Measurements from ENCODE around the gene FAM229A. TPM values are rescaled to one million over a fixed set of nuclear protein-coding genes. Genes with fewer than 3 reads are reported as not detected.

FAM229A gene
- total RNA-seq, 1 donor from 2014 or later: 7.1 TPM

- TF ChIP-seq CTCF (conservative IDR thresholded peaks at IDR 0.05): no peak
- Mint-ChIP-seq H3K27me3 (ENCODE audit: low read depth) (no peaks in the 10 kb centered on the region), H3K36me3 (ENCODE audit: low read depth) (peaks cover 5% of the 10 kb centered on the region), H3K4me1 (no peaks in the 10 kb centered on the region), H3K4me3 (no peak overlapping the region), H3K9me3 (no peaks in the 10 kb centered on the region), H3K27ac (ENCODE audit: unreplicated experiment) (no peak overlapping the region)
- DNase-seq (ENCODE audit: low read depth, low spot score): no peak
Observed at GRCh38 chr1:32318127-32318869, 44.0 kb downstream of the FAM229A start.

DNA sequence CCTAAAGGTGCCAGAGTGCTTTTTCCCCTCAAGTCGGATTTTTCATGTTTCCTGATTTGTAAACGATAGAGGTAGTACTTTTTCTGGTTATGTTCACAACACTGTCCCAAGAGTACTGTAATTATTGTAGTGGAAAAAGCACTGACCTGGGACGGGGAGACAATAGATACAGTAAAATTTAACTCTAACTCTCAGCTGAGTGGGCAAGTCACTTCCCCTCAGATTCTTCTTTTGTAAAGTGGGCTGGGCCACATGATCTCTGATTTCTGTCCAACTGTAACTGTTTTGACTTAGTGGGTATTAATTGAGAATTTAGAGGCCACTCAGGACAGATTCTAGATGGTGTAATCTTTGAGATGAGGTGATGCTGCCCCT, 45.4 kb downstream of the FAM229A start:
- Mint-ChIP-seq H3K9me3 (no peaks in the 10 kb centered on the region), H3K27me3 (ENCODE audit: low read depth) (no peaks in the 10 kb centered on the region), H3K4me3 (no peak overlapping the region), H3K36me3 (ENCODE audit: low read depth) (peaks cover 5% of the 10 kb centered on the region), H3K4me1 (no peaks in the 10 kb centered on the region), H3K27ac (ENCODE audit: unreplicated experiment) (no peak overlapping the region)
- TF ChIP-seq CTCF (conservative IDR thresholded peaks at IDR 0.05): no peak
- DNase-seq (ENCODE audit: low read depth, low spot score): no peak

- DNase-seq (ENCODE audit: low read depth, low spot score): no peak
- H3K27ac Mint-ChIP-seq (ENCODE audit: unreplicated experiment): no peak overlapping the region
- H3K4me1 Mint-ChIP-seq: peaks cover 15% of the 10 kb centered on the region
Observed at GRCh38 chr1:32311709-32312393, 50.4 kb downstream of the FAM229A start.

More at GRCh38 chr1:32311709-32312393, 50.4 kb downstream of the FAM229A start:
- Mint-ChIP-seq H3K36me3 (ENCODE audit: low read depth) (peaks cover 5% of the 10 kb centered on the region), H3K4me3 (no peak overlapping the region), H3K27me3 (ENCODE audit: low read depth) (no peaks in the 10 kb centered on the region), H3K9me3 (no peaks in the 10 kb centered on the region)
- TF ChIP-seq CTCF (conservative IDR thresholded peaks at IDR 0.05): no peak

Other genes with a start within 250 kb of the FAM229A start
- 70.3 and 70.7 TPM in 2 replicates for gene TXLNA, start 182.8 kb downstream of the FAM229A start, total RNA-seq
- gene CCDC28B, start 161.9 kb downstream of the FAM229A start, total RNA-seq: 16.7 and 21.2 TPM in 2 replicates
- gene IQCC, start 156.8 kb downstream of the FAM229A start, total RNA-seq: 7.3 and 7.8 TPM in 2 replicates
- not detected in 2 replicates for gene DCDC2B, start 153.4 kb downstream of the FAM229A start, total RNA-seq
- 21.3 and 22.5 TPM in 2 replicates for gene TMEM234, start 140.1 kb downstream of the FAM229A start, total RNA-seq
- gene EIF3I, start 140.1 kb downstream of the FAM229A start, total RNA-seq: 190 and 192 TPM in 2 replicates
- 0.66 and 1.5 TPM in 2 replicates for gene FAM167B, start 115.3 kb downstream of the FAM229A start, total RNA-seq
- gene LCK, start 111.2 kb downstream of the FAM229A start, total RNA-seq: not detected in 2 replicates
- 128 and 130 TPM in 2 replicates for gene HDAC1, start 70.4 kb downstream of the FAM229A start, total RNA-seq
- gene MARCKSL1, start 26.3 kb downstream of the FAM229A start, total RNA-seq: 943 and 952 TPM in 2 replicates
- 2.2 and 2.7 TPM in 2 replicates for gene TSSK3, start 54 bp upstream of the FAM229A start, total RNA-seq
- 38.6 and 41.5 TPM in 2 replicates for gene BSDC1, start 32.0 kb upstream of the FAM229A start, total RNA-seq
- 3.1 and 3.3 TPM in 2 replicates for gene ZBTB8B, start 102.6 kb upstream of the FAM229A start, total RNA-seq
- 9.8 and 10.1 TPM in 2 replicates for gene ZBTB8A, start 176.9 kb upstream of the FAM229A start, total RNA-seq